ENCODE measurements around the gene IKZF2. TPM values are rescaled to one million over a fixed set of nuclear protein-coding genes. Genes with fewer than 3 reads are reported as not detected.
"Not testable (repeated sequence)": the region's sequence is repeated elsewhere in the genome, so short reads cannot be mapped to it uniquely, and the experiment has no call there.

Gene IKZF2
- total RNA-seq, 1 donor from 2014 or later = 9.0 TPM

DNA sequence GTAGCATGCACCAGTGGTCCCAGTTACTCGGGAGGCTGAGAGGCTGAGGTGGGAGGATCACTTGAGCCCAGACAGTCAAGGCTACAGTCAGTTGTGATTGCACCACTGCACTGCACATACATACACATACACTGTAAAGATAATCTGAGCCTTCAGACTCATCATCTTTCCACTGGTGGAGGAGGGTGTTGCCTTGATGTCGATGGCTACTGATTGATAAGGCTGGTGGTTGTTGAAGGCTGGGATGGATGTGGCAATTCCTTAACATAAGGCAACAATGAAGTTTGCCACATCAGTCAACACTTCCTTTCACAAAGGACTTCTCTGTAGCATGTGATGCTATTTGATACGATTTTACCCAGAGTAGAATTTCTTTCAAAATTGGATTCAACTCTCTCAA is 118.8 kb downstream of the IKZF2 start:
- Histone ChIP-seq H3K27me3 (ENCODE audit: control insufficient read depth, insufficient read depth, low read length) (no peaks in the 10 kb centered on the region), H3K4me3 (ENCODE audit: low read depth, low read length) (no peak overlapping the region), H3K36me3 (ENCODE audit: control insufficient read depth, insufficient read depth, low read length) (no peaks in the 10 kb centered on the region)
- DNase-seq (ENCODE audit: low read depth) (no peak), FAIRE-seq (peak; percentile 60)
- TF ChIP-seq, protein P1, sequence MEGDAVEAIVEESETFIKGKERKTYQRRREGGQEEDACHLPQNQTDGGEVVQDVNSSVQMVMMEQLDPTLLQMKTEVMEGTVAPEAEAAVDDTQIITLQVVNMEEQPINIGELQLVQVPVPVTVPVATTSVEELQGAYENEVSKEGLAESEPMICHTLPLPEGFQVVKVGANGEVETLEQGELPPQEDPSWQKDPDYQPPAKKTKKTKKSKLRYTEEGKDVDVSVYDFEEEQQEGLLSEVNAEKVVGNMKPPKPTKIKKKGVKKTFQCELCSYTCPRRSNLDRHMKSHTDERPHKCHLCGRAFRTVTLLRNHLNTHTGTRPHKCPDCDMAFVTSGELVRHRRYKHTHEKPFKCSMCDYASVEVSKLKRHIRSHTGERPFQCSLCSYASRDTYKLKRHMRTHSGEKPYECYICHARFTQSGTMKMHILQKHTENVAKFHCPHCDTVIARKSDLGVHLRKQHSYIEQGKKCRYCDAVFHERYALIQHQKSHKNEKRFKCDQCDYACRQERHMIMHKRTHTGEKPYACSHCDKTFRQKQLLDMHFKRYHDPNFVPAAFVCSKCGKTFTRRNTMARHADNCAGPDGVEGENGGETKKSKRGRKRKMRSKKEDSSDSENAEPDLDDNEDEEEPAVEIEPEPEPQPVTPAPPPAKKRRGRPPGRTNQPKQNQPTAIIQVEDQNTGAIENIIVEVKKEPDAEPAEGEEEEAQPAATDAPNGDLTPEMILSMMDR (IDR thresholded peaks at IDR 0.05; ENCODE audit: insufficient read depth, low read length, severe bottlenecking) = no peak

DNA sequence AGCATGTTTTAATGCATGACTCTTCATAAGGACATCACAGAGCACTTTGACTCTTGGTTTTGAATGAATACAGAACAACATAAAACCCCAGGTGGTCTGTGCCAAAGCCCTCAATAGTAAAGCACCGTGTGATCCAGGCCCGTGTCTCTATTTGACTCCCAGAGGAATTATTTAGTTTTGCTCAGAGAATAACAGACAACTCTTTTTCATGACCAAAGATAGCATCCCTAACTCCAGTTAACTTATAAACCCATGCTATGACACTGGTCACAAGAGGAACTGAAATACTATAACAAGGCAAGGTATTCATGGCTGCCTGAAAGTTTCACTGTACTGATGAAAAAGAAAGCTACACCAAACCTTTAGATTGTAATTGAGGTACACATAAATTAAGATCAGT is 128.4 kb downstream of the IKZF2 start:
- Histone ChIP-seq H3K36me3 (ENCODE audit: control insufficient read depth, insufficient read depth, low read length) (no peaks in the 10 kb centered on the region), H3K4me3 (ENCODE audit: low read depth, low read length) (no peak overlapping the region), H3K27me3 (ENCODE audit: control insufficient read depth, insufficient read depth, low read length) (no peaks in the 10 kb centered on the region)
- TF ChIP-seq, protein P1 (IDR thresholded peaks at IDR 0.05; ENCODE audit: insufficient read depth, low read length, severe bottlenecking) = no peak
- FAIRE-seq = no peak
- DNase-seq (ENCODE audit: low read depth) = no peak

DNA sequence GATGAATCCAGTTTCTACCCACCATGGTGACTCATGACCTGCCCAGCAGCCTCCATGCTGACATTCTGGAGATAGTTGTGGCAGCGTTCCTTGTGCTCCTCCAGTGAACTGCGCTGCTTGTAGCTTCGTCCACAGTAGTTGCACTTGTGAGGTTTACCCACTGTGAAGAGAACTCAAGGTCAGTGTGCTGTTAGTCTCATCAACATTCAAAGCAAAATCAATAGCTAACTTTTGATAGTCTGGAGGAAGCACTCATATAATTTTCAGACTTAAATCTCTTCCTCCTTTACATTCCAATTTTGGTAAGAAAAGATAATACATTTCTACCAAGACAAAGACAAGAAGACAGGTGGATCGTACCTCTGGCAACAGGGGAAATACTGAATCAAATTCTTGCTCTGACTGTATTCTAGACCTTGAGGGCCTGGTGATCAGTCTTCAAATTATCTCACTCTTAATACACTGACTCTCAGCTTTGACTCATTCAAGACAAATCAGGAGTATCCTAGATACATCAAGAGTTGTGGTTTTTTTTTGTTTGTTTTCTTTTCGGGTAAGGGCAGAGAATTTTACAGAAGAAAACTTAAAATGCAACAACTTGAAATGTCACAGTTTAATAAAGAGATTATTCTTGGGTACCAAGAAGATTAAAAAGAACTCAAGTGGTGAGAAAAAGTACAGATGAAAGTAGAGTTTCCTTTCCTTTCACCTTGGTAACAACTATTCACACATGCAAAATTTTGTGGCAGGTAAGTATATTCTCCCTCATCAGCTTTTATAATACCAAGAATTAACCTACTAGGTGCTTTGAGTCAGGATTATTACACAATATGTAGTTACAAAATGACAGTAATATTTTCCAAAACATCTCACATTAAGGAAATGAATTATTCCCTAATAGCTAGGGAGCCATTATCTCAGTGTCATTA is 129.2 kb downstream of the IKZF2 start:
- DNase-seq (ENCODE audit: low read depth) = peak; percentile 53
- TF ChIP-seq, protein P1 (IDR thresholded peaks at IDR 0.05; ENCODE audit: insufficient read depth, low read length, severe bottlenecking) = no peak

DNA sequence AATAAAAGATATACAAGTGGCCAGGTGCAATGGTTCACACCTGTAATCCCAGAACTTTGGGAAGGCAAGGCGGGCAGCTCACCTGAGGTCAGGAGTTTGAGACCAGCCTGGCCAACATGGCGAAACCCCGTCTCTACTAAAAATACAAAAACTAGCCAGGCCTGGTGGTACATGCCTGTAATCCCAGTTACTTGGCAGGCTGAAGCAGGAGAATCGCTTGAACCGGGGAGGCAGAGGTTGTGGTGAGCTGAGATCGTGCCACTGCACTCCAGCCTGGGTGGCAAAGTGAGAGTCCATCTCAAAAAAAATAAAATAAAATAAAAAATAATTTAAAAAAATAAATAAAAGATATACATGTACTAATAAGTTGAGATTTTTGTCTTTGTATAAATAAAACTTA is 130.5 kb downstream of the IKZF2 start:
- not testable (repeated sequence) for FAIRE-seq; H3K36me3 ChIP-seq (ENCODE audit: control insufficient read depth, insufficient read depth, low read length); DNase-seq (ENCODE audit: low read depth); H3K4me3 ChIP-seq (ENCODE audit: low read depth, low read length); H3K27me3 ChIP-seq (ENCODE audit: control insufficient read depth, insufficient read depth, low read length)

More for the DNA sequence above, 129.2 kb downstream of the IKZF2 start:
- Histone ChIP-seq H3K36me3 (ENCODE audit: control insufficient read depth, insufficient read depth, low read length) (no peaks in the 10 kb centered on the region), H3K4me3 (ENCODE audit: low read depth, low read length) (no peak overlapping the region), H3K27me3 (ENCODE audit: control insufficient read depth, insufficient read depth, low read length) (no peaks in the 10 kb centered on the region)
- no peak for FAIRE-seq

DNA sequence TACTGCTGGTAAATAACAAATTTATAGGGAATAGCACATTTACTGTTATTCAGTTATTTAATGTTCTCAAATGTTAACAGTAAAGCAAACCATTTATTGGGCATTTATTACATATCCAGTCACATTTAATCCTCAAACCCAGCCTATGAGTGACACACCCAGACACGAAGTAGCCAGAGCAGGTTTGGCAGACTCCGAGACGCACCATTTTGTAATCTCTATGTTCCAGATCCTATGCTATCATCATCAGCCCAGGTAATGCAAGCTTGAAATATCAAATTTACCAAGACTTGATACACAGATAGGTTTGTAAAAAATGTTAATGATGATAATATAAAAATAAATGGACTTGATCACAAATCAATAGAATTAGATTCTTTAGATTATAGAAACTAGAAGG is 131.1 kb downstream of the IKZF2 start:
- Histone ChIP-seq H3K27me3 (ENCODE audit: control insufficient read depth, insufficient read depth, low read length) (no peaks in the 10 kb centered on the region), H3K36me3 (ENCODE audit: control insufficient read depth, insufficient read depth, low read length) (no peaks in the 10 kb centered on the region), H3K4me3 (ENCODE audit: low read depth, low read length) (no peak overlapping the region)
- TF ChIP-seq, protein P1 (IDR thresholded peaks at IDR 0.05; ENCODE audit: insufficient read depth, low read length, severe bottlenecking) = no peak
- DNase-seq (ENCODE audit: low read depth) (no peak), FAIRE-seq (no peak)

DNA sequence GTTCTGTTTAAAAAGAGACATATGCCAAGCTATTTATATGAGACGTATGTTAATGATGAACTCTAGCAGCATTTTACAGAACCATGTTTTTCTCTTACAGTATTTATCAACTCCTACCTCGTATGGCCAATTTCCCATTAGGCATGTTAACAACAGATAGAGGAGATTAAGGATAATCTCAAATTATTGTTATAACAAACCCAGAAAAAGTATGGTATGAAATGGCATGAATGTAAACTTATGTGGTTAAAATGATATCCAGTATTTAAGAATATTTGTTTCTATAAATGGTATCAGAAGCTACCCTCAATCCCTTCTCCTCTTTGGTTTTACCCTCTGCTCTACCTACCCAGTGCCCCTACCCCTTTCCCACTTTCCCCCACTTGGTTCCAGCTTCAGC is 132.0 kb downstream of the IKZF2 start:
- DNase-seq (ENCODE audit: low read depth) (no peak), FAIRE-seq (no peak)
- TF ChIP-seq, protein P1 (IDR thresholded peaks at IDR 0.05; ENCODE audit: insufficient read depth, low read length, severe bottlenecking) = no peak
- Histone ChIP-seq H3K27me3 (ENCODE audit: control insufficient read depth, insufficient read depth, low read length) (no peaks in the 10 kb centered on the region), H3K4me3 (ENCODE audit: low read depth, low read length) (no peak overlapping the region), H3K36me3 (ENCODE audit: control insufficient read depth, insufficient read depth, low read length) (no peaks in the 10 kb centered on the region)

Data from bronchial epithelial cell (primary cell).